ENCODE data around the gene M1AP.
A peak's percentile ranks its signal among the peaks of the same experiment; 100 is the strongest.

The M1AP gene

DNA sequence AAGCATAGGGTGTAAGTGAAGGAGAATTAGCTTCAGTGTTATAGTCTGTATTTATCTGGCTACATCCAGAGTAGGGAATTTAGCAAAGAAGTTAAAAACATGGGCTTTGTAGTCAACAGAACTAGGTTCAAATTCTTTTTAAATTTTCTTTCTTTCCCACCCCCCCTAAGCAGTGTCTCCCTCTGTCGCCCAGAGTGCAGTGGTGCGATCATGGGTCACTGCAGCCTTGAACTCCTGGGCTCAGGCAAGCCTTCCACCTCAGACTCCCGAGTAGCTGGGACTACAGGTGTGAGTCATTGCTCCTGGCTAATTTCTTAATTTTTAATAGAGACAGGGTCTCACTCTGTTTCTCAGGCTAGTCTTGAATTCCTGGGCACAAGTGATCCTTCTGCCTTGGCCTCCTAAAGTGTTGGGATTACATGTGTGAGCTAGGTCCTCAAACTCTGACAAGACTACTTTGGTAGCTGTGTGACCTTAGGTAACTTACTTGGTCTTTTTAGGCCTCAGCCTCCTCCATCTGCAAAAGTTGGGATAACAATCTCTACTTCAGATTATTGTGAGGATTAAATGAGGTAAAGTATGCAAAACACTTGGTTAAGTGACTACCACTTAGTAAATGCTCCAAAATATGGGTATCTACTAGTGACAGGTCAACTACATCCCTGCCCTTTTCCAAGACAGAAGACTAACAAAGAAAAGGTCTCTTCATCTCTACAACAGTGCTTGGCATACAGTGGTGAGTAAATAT lies 75.8 kb downstream of the M1AP start:
- H3K4me3 ChIP-seq (ENCODE audit: control insufficient read depth, low read depth, low read length) = no peak overlapping the region
- DNase-seq (ENCODE audit: low read depth) = no peak
- TF ChIP-seq, protein P1, sequence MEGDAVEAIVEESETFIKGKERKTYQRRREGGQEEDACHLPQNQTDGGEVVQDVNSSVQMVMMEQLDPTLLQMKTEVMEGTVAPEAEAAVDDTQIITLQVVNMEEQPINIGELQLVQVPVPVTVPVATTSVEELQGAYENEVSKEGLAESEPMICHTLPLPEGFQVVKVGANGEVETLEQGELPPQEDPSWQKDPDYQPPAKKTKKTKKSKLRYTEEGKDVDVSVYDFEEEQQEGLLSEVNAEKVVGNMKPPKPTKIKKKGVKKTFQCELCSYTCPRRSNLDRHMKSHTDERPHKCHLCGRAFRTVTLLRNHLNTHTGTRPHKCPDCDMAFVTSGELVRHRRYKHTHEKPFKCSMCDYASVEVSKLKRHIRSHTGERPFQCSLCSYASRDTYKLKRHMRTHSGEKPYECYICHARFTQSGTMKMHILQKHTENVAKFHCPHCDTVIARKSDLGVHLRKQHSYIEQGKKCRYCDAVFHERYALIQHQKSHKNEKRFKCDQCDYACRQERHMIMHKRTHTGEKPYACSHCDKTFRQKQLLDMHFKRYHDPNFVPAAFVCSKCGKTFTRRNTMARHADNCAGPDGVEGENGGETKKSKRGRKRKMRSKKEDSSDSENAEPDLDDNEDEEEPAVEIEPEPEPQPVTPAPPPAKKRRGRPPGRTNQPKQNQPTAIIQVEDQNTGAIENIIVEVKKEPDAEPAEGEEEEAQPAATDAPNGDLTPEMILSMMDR (conservative IDR thresholded peaks at IDR 0.05; ENCODE audit: control insufficient read depth, insufficient read depth, low read depth, low read length) = peak; percentile 14

DNA sequence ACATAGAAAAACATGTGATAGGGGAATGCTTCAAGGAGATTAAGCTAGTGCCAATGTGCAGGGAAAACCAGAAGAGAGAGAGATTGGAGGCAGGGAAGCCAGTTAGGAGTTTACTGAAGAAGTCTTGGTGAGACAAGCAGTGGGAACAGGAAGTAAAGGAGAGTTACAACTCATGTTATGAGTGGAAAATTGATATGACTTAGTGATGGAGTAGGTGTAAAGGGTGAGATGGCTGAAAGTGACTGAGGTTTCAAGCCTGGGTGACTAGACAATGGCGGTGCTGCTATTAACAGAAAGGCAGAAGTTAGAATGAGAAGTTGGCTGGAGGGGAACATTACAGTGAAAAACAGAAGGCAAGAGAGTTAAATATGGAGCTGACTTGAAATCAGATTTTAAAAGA lies 77.1 kb downstream of the M1AP start:
- H3K4me3 ChIP-seq (ENCODE audit: control insufficient read depth, low read depth, low read length) = no peak overlapping the region
- DNase-seq (ENCODE audit: low read depth) = no peak
- TF ChIP-seq, protein P1 (conservative IDR thresholded peaks at IDR 0.05; ENCODE audit: control insufficient read depth, insufficient read depth, low read depth, low read length) = no peak

DNA sequence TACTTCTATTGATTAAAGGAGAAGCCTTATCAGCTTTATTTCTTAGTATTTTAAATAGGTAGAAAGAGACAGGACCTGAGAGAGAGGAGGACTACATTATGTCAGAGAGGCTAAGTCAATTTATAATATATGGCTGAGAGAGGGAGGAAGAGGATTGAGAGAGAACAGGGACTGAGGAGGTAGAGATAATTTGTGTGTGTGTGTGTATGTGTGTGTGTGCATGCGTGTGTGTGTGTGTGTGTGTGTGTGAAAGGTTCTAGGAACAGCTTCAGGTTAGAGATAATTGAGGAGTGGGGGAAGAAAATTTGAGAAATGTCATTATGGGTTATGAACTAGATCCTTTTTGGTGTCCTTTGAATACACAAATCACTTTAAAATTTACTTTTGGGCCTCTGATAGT lies 78.4 kb downstream of the M1AP start:
- TF ChIP-seq, protein P1 (conservative IDR thresholded peaks at IDR 0.05; ENCODE audit: control insufficient read depth, insufficient read depth, low read depth, low read length) = no peak
- no peak for DNase-seq (ENCODE audit: low read depth)
- no peak overlapping the region for H3K4me3 ChIP-seq (ENCODE audit: control insufficient read depth, low read depth, low read length)

DNA sequence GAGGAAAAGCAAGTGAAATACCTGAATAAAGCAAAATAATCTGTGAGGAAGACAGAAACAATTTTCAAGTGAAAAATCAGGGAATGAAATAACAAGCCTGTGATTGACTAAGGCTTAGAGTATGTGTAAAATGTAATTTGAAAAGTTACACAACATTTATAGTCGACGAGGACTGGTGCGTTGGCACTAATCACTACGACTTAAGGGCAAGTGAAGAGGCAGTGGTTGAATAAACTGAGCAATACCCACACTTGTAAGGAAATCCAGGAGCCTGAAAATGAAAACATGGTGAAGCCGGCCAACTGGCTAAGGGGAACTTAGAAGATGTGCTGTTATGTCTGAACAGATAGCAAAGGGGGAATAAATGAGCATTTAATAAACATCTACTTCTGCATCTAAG lies 80.2 kb downstream of the M1AP start:
- TF ChIP-seq, protein P1 (conservative IDR thresholded peaks at IDR 0.05; ENCODE audit: control insufficient read depth, insufficient read depth, low read depth, low read length) = no peak
- H3K4me3 ChIP-seq (ENCODE audit: control insufficient read depth, low read depth, low read length) = no peak overlapping the region
- peak; percentile 86 for DNase-seq (ENCODE audit: low read depth)

DNA sequence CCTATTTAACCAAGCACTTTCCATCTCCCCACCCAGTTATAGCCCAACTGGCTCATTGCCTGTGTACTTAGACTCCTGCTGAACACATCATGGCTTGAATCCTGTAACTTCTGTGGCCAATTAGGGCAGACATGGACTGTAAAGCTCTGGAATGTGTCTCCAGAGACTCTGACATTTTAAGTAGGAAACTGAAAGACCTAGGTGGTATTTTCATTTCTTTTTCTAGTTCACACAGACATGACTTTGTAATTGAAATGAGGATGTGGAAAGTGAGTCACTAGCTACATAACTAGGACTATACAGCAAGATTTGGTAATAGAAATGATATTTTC lies 81.4 kb downstream of the M1AP start:
- TF ChIP-seq, protein P1 (conservative IDR thresholded peaks at IDR 0.05; ENCODE audit: control insufficient read depth, insufficient read depth, low read depth, low read length) = no peak
- DNase-seq (ENCODE audit: low read depth) = peak; percentile 95
- no peak overlapping the region for H3K4me3 ChIP-seq (ENCODE audit: control insufficient read depth, low read depth, low read length)

DNA sequence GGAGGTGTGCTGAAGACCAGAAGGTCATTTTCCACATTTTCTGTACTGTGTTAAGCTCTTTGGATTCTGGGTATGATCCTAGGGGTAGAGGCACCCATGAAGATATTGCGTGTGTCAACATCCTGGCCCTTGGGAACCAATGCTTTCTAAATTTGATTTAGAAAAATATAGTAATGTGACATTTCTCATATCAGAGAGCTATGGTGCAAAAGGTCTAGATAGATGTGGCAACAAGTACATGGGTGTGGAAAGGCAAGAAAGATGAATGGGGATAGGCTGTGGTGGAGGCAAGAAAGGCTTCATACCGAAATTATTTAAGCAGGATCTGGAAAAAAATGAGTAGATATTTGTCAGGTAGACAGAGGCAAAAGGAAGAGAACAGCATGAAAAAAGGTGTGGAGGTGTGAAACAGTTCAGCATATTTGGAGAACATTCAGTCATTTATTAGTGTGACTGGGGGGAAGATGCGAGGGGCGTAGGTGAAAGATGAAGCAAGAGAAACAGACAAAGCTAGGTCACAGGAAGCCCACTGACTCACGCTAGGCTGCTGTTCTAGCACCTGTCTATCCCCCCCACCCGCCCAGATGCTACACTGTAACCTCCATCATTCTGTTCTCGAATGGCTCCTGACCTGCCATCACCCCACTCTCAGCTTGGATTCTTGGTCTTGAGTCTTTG lies 81.9 kb downstream of the M1AP start:
- TF ChIP-seq, protein P1 (conservative IDR thresholded peaks at IDR 0.05; ENCODE audit: control insufficient read depth, insufficient read depth, low read depth, low read length) = no peak

More for the DNA sequence above, 81.9 kb downstream of the M1AP start:
- H3K4me3 ChIP-seq (ENCODE audit: control insufficient read depth, low read depth, low read length) = no peak overlapping the region
- DNase-seq (ENCODE audit: low read depth) = no peak
